HepG2 (cell line): ENCODE measurements around the gene PLCXD1. TPM values are rescaled to one million over a fixed set of nuclear protein-coding genes. Genes with fewer than 3 reads are reported as not detected.

Experiments
- CHD2 ChIP-seq: IDR thresholded peaks from 2 replicates; pipeline ENCODE4 v1.6.1; 2011; ENCODE audit warnings: low read depth, low read length, improper control_type of control experiment
- CREM ChIP-seq, 2 experiments: sonication (generic) in 1 of 2; formaldehyde crosslinking in 1 of 2; IDR thresholded peaks; 2 replicates each; pipeline versions ENCODE4 v1.4.0 to v1.6.1; 2016 to 2020; ENCODE audit warnings: antibody characterized with exemption in 1 of 2, mild to moderate bottlenecking in 1 of 2, missing genetic modification reagents in 1 of 2
- FOXA1 ChIP-seq, 2 experiments: fragments of 450-650 bp in 1 of 2; sonication (generic) in 1 of 2; formaldehyde crosslinking in 1 of 2; IDR thresholded peaks; 2 replicates each; pipeline versions ENCODE4 v1.4.0 to v1.6.1; 2016 to 2020; ENCODE audit warnings: missing genetic modification reagents in 1 of 2
- GATAD2A ChIP-seq: IDR thresholded peaks from 2 replicates; pipeline ENCODE4 v1.6.1; 2016
- GZF1 ChIP-seq: sonication (generic); formaldehyde crosslinking; IDR thresholded peaks from 2 replicates; pipeline ENCODE4 v1.5.1; 2020; ENCODE audit warnings: mild to moderate bottlenecking, missing genetic modification reagents
- MBNL3 ChIP-seq: fragments of 250-450 bp; sonication (Bioruptor Pico); conservative IDR thresholded peaks from 2 replicates; pipeline ENCODE4 v1.8.0; 2022; ENCODE audit warnings: mild to moderate bottlenecking, inconsistent platforms
- MEIS2 ChIP-seq: sonication (generic); formaldehyde crosslinking; IDR thresholded peaks from 2 replicates; pipeline ENCODE4 v1.9.0; 2021; ENCODE audit warnings: mild to moderate bottlenecking, missing genetic modification reagents
- NFIB ChIP-seq: sonication (generic); formaldehyde crosslinking; IDR thresholded peaks from 2 replicates; pipeline ENCODE4 v1.9.0; 2021; ENCODE audit warnings: missing genetic modification reagents, mild to moderate bottlenecking, borderline replicate concordance
- RARA ChIP-seq: IDR thresholded peaks from 2 replicates; pipeline ENCODE4 v1.6.1; 2016; ENCODE audit warnings: missing genetic modification reagents, missing compliant biosample characterization
- ZC3H13 ChIP-seq: sonication (generic); formaldehyde crosslinking; IDR thresholded peaks from 2 replicates; pipeline ENCODE4 v1.8.1; 2023; ENCODE audit warnings: mild to moderate bottlenecking, missing genetic modification reagents, moderate library complexity
- ZNF10 ChIP-seq: sonication (generic); formaldehyde crosslinking; IDR thresholded peaks from 2 replicates; pipeline ENCODE4 v1.4.0; 2020; ENCODE audit warnings: mild to moderate bottlenecking, low read depth, missing genetic modification reagents, borderline replicate concordance
- ZNF34 ChIP-seq: sonication (generic); formaldehyde crosslinking; IDR thresholded peaks from 2 replicates; pipeline ENCODE4 v1.4.0; 2020; ENCODE audit warnings: mild to moderate bottlenecking, missing genetic modification reagents, borderline replicate concordance
- ZNF569 ChIP-seq: sonication (generic); formaldehyde crosslinking; IDR thresholded peaks from 2 replicates; pipeline ENCODE4 v1.5.0; 2020; ENCODE audit warnings: mild to moderate bottlenecking, missing genetic modification reagents, moderate library complexity, borderline replicate concordance
- ZNF841 ChIP-seq: sonication (generic); formaldehyde crosslinking; IDR thresholded peaks from 2 replicates; pipeline ENCODE4 v1.8.1; 2023; ENCODE audit warnings: missing genetic modification reagents, borderline replicate concordance
- ZNF878 ChIP-seq: sonication (generic); formaldehyde crosslinking; IDR thresholded peaks from 2 replicates; pipeline ENCODE4 v1.8.1; 2023; ENCODE audit warnings: mild to moderate bottlenecking, missing genetic modification reagents, moderate library complexity
- ZSCAN20 ChIP-seq: sonication (generic); formaldehyde crosslinking; IDR thresholded peaks from 2 replicates; pipeline ENCODE4 v1.4.0; 2020; ENCODE audit warnings: missing genetic modification reagents, mild to moderate bottlenecking, borderline replicate concordance
- polyA plus RNA-seq, 8 experiments: library from polyadenylated mRNA; depleted of rRNA in 3 of 8; stranded (reverse) in 7 of 8; unstranded in 1 of 8; fragments of >200 nt; fragmentation: Illumina TruSeq in 4 of 8; extraction: Trizol in 4 of 8; gene quantifications; 2 replicates each; pipeline versions ENCODE4 v1.2.1 to v1.2.3, GENCODE V29; 2011 to 2016; ENCODE audit warnings: low read depth in 4 of 8, missing spikeins in 1 of 8, mixed read lengths in 1 of 8; ENCODE audit not compliant: insufficient read depth in 1 of 8
- total RNA-seq, 5 experiments: library from RNA; depleted of rRNA; stranded (reverse); fragments of >200 nt; fragmentation: Illumina TruSeq; extraction: Trizol; gene quantifications; 2 replicates each; pipeline ENCODE4 v1.2.3, GENCODE V29; 2016; ENCODE audit warnings: low read depth in 1 of 5
- TF ChIP-seq, protein P1 (sequence below): sonication (generic); formaldehyde crosslinking; IDR thresholded peaks from 2 replicates; pipeline ENCODE4 v1.4.0; 2020; ENCODE audit warnings: missing genetic modification reagents
- TF ChIP-seq, protein P2 (sequence below): IDR thresholded peaks from 2 replicates; pipeline ENCODE4 v1.6.1; 2016; ENCODE audit warnings: control low read depth
- TF ChIP-seq, protein P3 (sequence below): sonication (generic); formaldehyde crosslinking; IDR thresholded peaks from 2 replicates; pipeline ENCODE4 v1.4.0; 2020; ENCODE audit warnings: missing genetic modification reagents
- TF ChIP-seq, protein P4 (sequence below): sonication (generic); formaldehyde crosslinking; IDR thresholded peaks from 2 replicates; pipeline ENCODE4 v1.8.0; 2022; ENCODE audit warnings: missing genetic modification reagents, low read depth, mild to moderate bottlenecking, borderline replicate concordance
- TF ChIP-seq, protein P5 (sequence below): IDR thresholded peaks from 2 replicates; pipeline ENCODE4 v1.6.1; 2016; ENCODE audit warnings: missing compliant biosample characterization, missing genetic modification reagents, borderline replicate concordance

The PLCXD1 gene
- total and polyA plus RNA-seq, 2 of the 13 experiments (the other 11 are each of a cell fraction or from before 2014, with no cell fraction given), result 87.7 to 153 TPM

DNA sequence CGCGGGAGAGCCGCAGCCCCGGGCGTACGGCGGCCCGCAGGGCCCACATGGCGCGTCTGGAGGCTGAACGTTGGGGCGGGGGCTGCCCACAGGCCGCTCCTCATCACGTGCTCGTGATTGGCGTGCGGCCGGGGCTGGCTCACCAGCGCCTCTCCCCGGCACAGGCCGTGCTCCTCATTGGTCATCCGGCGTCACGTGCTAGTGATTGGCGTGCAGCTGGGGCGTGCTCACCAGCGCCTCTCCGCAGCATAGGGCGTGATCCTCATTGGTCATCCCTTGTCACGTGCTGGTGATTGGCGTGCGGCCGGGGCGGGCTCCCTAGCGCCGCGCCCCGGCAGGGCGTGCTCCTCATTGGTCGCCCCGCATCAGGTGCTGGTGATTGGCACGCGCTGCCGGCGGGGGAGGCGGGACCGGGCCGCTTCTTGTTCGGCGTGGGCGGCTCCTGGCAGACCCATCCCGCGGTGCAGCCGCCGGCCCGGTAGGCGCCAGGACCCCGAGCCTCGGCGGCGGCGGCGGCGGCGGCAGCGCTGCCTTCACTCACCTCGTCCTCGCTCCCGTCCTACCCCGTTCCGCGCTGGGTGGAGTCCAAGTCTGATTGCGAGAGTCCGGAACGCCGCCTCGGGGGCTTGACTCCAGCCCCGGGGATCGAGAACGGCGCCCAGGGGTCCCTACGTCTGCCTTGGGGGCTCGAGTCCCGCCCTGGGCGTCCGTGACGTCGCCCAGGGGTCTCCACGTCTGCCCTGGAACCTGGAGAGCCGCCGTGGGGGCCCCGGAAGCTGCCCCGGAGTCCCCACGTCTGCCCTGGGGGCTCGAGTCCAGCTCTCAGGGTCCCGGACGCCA lies 37.8 kb downstream of the PLCXD1 start, which contains the start of gene GTPBP6 (continued):
- TF ChIP-seq ZSCAN20 (CRISPR knock-in tag), result no peak
- TF ChIP-seq ZC3H13 (CRISPR knock-in tag), result no peak
- no peak for TF ChIP-seq ZNF569
- no peak; the same call in 1 of the 2 replicates for TF ChIP-seq CREM (IDR thresholded peaks at IDR 0.05)
- no peak for TF ChIP-seq CREM (CRISPR knock-in tag; IDR thresholded peaks at IDR 0.05)
- TF ChIP-seq ZNF10, result no peak
- no peak for TF ChIP-seq ZNF34 (CRISPR knock-in tag)
- TF ChIP-seq MEIS2, result 0 out of 2 replicates have a peak, but pooled peaks have one; percentile 62
- TF ChIP-seq, protein P1, sequence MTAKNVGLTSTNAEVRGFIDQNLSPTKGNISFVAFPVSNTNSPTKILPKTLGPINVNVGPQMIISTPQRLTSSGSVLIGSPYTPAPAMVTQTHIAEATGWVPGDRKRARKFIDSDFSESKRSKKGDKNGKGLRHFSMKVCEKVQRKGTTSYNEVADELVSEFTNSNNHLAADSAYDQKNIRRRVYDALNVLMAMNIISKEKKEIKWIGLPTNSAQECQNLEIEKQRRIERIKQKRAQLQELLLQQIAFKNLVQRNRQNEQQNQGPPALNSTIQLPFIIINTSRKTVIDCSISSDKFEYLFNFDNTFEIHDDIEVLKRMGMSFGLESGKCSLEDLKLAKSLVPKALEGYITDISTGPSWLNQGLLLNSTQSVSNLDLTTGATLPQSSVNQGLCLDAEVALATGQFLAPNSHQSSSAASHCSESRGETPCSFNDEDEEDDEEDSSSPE (CRISPR knock-in tag), result 0 out of 2 replicates have a peak, but pooled peaks have one; percentile 43
- TF ChIP-seq RARA (CRISPR knock-in tag), result no peak
- no peak for TF ChIP-seq ZNF878
- TF ChIP-seq FOXA1 (IDR thresholded peaks at IDR 0.05), result no peak
- TF ChIP-seq FOXA1 (CRISPR knock-in tag; IDR thresholded peaks at IDR 0.05), result no peak
- TF ChIP-seq NFIB (CRISPR knock-in tag), result no peak
- no peak for TF ChIP-seq ZNF841 (CRISPR knock-in tag)
- TF ChIP-seq, protein P2, sequence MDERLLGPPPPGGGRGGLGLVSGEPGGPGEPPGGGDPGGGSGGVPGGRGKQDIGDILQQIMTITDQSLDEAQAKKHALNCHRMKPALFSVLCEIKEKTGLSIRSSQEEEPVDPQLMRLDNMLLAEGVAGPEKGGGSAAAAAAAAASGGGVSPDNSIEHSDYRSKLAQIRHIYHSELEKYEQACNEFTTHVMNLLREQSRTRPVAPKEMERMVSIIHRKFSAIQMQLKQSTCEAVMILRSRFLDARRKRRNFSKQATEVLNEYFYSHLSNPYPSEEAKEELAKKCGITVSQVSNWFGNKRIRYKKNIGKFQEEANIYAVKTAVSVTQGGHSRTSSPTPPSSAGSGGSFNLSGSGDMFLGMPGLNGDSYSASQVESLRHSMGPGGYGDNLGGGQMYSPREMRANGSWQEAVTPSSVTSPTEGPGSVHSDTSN (CRISPR knock-in tag), result peak; percentile 98
- TF ChIP-seq GATAD2A (CRISPR knock-in tag), result no peak
- TF ChIP-seq, protein P3, sequence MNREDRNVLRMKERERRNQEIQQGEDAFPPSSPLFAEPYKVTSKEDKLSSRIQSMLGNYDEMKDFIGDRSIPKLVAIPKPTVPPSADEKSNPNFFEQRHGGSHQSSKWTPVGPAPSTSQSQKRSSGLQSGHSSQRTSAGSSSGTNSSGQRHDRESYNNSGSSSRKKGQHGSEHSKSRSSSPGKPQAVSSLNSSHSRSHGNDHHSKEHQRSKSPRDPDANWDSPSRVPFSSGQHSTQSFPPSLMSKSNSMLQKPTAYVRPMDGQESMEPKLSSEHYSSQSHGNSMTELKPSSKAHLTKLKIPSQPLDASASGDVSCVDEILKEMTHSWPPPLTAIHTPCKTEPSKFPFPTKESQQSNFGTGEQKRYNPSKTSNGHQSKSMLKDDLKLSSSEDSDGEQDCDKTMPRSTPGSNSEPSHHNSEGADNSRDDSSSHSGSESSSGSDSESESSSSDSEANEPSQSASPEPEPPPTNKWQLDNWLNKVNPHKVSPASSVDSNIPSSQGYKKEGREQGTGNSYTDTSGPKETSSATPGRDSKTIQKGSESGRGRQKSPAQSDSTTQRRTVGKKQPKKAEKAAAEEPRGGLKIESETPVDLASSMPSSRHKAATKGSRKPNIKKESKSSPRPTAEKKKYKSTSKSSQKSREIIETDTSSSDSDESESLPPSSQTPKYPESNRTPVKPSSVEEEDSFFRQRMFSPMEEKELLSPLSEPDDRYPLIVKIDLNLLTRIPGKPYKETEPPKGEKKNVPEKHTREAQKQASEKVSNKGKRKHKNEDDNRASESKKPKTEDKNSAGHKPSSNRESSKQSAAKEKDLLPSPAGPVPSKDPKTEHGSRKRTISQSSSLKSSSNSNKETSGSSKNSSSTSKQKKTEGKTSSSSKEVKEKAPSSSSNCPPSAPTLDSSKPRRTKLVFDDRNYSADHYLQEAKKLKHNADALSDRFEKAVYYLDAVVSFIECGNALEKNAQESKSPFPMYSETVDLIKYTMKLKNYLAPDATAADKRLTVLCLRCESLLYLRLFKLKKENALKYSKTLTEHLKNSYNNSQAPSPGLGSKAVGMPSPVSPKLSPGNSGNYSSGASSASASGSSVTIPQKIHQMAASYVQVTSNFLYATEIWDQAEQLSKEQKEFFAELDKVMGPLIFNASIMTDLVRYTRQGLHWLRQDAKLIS (CRISPR knock-in tag), result no peak
- TF ChIP-seq, protein P4, sequence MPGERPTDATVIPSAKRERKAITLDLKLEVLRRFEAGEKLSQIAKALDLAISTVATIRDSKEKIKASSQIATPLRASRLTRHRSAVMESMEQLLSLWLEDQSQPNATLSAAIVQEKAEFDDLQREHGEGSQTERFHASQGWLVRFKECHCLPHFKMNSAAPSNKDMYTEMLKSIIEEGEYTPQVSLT (CRISPR knock-in tag), result no peak
- TF ChIP-seq MBNL3 (CRISPR knock-in tag), result no peak
- no peak for TF ChIP-seq GZF1 (CRISPR knock-in tag)
- TF ChIP-seq CHD2, result no peak; the same call in 1 of the 2 replicates
- TF ChIP-seq, protein P5, sequence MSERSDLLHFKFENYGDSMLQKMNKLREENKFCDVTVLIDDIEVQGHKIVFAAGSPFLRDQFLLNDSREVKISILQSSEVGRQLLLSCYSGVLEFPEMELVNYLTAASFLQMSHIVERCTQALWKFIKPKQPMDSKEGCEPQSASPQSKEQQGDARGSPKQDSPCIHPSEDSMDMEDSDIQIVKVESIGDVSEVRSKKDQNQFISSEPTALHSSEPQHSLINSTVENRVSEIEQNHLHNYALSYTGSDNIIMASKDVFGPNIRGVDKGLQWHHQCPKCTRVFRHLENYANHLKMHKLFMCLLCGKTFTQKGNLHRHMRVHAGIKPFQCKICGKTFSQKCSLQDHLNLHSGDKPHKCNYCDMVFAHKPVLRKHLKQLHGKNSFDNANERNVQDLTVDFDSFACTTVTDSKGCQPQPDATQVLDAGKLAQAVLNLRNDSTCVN (CRISPR knock-in tag), result 0 out of 2 replicates have a peak, but pooled peaks have one; percentile 15
